GM06990 (cell line): ENCODE results near the gene CIAO2A.

ENCODE experiments used
- DNase-seq: peaks from one replicate; pipeline ENCODE4 v3.0.0-alpha.2; 2011; ENCODE audit not compliant: insufficient read length; ENCODE audit errors: extremely low read depth
- H3K27me3 ChIP-seq: replicated peaks from 2 replicates; pipeline ENCODE4 v1.6.0; 2011; ENCODE audit warnings: low read length; ENCODE audit not compliant: control insufficient read depth, insufficient read depth
- H3K36me3 ChIP-seq: 2 replicates; pipeline ENCODE4 v1.5.1; 2011; ENCODE audit warnings: low read length; ENCODE audit not compliant: control insufficient read depth, insufficient read depth
- H3K4me3 ChIP-seq: replicated peaks from 2 replicates; pipeline ENCODE4 v1.5.1; 2011; ENCODE audit warnings: low read depth, mild to moderate bottlenecking, control low read depth, low read length
- TF ChIP-seq, protein P1 (sequence below): IDR thresholded peaks from 2 replicates; pipeline ENCODE4 v1.5.1; 2011; ENCODE audit warnings: low read length, control low read depth, mild to moderate bottlenecking, inconsistent platforms; ENCODE audit not compliant: insufficient read depth, poor library complexity, severe bottlenecking

Gene CIAO2A

DNA sequence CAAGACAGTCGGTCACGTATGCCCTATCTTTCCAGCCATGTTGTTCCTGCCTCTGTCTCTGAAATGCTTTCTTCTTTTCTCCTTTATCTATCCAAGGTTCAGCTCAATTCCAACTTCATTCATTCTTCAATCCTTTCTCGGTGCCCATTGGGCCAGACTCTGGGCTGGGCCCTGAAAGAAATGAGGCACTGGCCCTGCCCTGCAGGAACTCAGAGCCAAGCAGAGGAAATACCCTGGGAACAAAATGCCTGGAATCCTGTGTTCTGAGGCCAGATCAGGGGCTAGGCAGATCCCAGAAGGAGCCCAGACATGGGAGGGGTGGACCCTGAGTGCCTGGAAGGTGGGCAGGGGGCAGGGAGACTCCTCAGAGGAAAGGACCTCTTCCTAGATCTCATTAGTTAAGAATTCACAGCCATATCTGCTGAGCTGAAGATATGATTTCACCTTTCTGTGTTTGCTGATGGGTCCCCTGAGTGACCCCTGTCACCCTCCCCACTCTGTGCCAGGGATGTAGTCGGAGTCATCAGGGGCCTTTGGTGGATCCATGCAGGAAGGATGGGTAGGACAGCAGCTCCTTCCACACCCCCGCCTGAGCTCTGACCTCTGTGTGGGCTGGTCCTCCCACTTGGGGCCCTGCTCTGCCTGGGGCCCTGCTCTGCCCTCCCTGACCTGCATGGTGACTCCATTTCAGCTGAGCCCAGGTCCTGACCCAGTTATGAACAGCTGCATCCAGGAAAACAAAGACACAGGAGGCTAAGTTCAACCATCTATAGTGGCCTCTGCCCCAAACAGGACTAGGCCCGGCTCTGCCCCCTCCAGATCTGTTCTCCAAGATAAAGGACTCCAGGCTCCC, 42.0 kb downstream of the CIAO2A start:
- TF ChIP-seq, protein P1, sequence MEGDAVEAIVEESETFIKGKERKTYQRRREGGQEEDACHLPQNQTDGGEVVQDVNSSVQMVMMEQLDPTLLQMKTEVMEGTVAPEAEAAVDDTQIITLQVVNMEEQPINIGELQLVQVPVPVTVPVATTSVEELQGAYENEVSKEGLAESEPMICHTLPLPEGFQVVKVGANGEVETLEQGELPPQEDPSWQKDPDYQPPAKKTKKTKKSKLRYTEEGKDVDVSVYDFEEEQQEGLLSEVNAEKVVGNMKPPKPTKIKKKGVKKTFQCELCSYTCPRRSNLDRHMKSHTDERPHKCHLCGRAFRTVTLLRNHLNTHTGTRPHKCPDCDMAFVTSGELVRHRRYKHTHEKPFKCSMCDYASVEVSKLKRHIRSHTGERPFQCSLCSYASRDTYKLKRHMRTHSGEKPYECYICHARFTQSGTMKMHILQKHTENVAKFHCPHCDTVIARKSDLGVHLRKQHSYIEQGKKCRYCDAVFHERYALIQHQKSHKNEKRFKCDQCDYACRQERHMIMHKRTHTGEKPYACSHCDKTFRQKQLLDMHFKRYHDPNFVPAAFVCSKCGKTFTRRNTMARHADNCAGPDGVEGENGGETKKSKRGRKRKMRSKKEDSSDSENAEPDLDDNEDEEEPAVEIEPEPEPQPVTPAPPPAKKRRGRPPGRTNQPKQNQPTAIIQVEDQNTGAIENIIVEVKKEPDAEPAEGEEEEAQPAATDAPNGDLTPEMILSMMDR: no peak
- no peak overlapping the region for H3K4me3 ChIP-seq
- no peaks in the 10 kb centered on the region for H3K36me3 ChIP-seq
- H3K27me3 ChIP-seq: no peaks in the 10 kb centered on the region
- no peak for DNase-seq

DNA sequence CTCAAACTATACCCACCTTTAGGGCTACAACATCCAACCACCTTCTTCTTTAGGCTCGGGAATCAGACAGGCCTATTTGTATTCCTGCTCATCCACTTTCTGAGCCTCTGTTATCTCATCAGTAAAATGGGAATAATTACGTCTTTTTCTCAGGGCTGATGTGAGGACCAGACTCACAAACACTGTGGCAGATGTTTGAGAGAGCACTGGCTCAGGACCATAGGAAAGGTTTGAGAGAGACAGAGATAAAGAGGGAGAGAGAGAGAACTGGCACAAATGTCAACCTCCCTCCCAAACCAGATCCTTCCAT, 42.6 kb downstream of the CIAO2A start:
- H3K27me3 ChIP-seq: no peaks in the 10 kb centered on the region
- DNase-seq: no peak
- H3K4me3 ChIP-seq: no peak overlapping the region
- H3K36me3 ChIP-seq: no peaks in the 10 kb centered on the region
- TF ChIP-seq, protein P1: no peak

DNA sequence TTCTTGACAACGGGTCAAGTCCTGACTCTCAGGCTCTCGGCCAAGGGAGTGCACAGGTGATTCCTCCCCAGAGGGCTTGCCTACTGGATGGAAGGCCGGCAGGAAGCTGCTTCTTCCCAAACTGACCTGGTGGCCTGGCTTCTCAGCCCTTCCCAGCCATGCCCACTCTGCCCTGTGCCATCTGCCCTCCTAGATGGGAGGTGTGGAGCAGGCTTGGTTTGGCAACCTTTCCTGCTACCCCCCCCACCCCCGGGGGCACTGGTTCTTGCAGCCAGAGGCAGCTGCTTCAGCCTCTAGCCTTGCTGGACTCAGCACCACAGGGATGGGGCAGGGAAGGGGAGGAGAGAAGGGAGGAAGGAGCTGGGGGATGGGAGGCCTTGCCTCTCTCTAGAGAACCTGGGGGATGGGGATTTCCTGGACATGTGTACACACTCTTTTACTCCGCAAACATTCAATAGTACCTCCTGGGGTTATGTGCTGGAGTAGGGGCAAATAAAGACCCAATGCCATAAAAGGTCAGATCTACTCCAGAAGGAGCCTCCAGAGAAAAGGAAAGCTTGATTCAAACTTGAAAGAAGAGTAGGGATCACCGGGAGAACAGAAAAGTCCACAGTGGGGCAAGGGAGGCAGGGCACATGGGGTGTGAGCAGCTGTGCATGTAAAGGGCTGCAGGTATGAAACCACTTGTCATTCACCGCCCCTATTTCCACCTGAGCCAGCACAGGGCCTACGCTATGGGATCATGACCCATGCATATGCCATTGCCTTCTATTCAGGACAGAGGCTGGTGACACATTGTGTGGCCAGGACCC, 43.2 kb downstream of the CIAO2A start:
- TF ChIP-seq, protein P1: no peak
- Histone ChIP-seq H3K27me3 (no peaks in the 10 kb centered on the region), H3K4me3 (no peak overlapping the region), H3K36me3 (no peaks in the 10 kb centered on the region)
- no peak for DNase-seq

DNA sequence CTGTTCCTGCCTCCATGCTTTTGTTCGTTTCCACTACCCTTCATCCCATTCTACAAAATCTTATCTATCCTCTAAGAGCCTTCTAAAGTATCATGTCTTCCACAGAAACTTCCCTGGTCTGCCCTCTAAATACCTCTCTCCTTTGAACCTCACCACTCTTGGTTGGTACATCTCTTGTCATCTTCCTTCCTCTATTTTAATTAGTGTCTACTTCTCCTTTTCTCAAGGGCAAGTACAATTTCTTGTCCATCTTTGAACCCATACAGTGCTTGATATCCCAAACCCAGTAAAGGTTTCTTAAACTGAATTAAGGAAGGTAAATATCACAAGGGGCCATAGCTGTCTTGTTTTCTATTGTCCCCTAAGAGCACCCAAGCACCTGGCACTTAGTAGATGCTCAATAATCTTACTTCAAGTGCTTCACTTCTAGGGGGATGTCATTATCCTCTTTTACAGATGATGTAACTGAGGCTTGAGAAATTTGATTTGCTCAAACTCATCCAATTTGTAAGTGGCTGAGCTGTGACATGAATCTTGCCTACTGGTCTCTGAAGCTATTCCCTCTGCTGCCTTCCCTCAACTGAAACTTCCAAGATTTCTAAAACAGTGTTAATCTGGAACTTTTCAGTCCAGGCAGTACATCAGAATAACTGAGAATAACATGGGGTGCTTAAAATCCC, 44.7 kb downstream of the CIAO2A start:
- Histone ChIP-seq H3K27me3 (no peaks in the 10 kb centered on the region), H3K4me3 (no peak overlapping the region), H3K36me3 (no peaks in the 10 kb centered on the region)
- no peak for DNase-seq
- TF ChIP-seq, protein P1: no peak

DNA sequence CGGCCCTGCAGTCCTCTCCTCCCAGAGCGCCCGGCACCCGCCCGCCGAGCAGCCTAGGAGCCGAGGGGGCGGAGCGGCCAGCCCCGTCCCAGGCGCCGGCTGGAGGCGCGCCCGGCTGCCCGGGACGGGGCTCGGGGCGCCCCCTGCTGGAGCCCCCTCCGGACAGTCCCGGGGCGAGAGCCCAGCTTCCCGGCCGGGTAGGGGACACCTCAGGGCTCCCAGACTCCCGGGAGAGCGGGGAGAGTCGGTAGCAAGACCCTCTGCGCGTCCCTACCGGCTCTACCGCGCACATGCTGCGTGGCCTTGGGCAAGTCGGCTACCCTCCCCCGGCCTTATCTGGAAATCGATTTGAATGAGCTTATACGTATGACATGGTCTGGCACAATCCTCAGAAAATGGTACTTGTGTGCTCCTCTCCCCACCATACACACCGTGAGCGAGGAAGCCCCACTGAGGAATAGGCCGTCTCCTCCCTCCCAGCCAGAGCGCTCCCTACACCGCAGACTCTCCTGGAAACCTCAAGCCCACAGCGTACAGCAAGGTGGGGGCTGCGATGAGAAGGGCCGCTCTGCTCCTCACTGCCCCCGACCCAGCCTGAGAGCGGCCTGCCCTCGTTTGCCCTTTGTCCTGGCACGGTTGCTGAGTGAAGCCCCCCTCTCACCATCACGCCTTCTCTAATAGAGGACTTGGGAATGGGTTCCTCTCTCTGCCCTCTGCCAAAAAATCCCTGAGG, 47.1 kb downstream of the CIAO2A start, which contains the start of gene DAPK2:
Gene DAPK2 (minus strand): TSS at position 65 of the 733 bp plus-strand sequence. CDS start 6,224 bp downstream, outside the sequence.
- Histone ChIP-seq H3K27me3 (no peaks in the 10 kb centered on the region), H3K4me3 (peak within 1 kb of the TSS; percentile 60), H3K36me3 (no peaks in the 10 kb centered on the region)
- peak; percentile 75 for DNase-seq
- TF ChIP-seq, protein P1: peak; percentile 68
